CD14-positive monocyte (primary cell): ENCODE data around the gene SIPA1L3. TPM values are rescaled to one million over a fixed set of nuclear protein-coding genes. Genes with fewer than 3 reads are reported as not detected.
A peak's percentile ranks its signal among the peaks of the same experiment; 100 is the strongest.

Experiments used
- DNase-seq, 3 donors: peaks; one replicate each; pipeline ENCODE4 v3.0.0-alpha.2; 2011 to 2022
- H2AFZ ChIP-seq: 2 replicates; pipeline ENCODE4 v1.6.0; 2012; ENCODE audit warnings: mild to moderate bottlenecking, low read depth, low read length, inconsistent platforms; ENCODE audit not compliant: insufficient read depth, poor library complexity, severe bottlenecking
- H3K27ac ChIP-seq, 2 donors: 1 replicate in 1 of 2; 2 replicates in 1 of 2; pipeline ENCODE4 v1.5.1; 2012 to 2013; ENCODE audit warnings: low read length in 2 of 2, control low read depth in 1 of 2, inconsistent platforms in 1 of 2, low read depth in 1 of 2, mild to moderate bottlenecking in 1 of 2
- H3K27me3 ChIP-seq, 2 donors: one replicate each; pipeline versions ENCODE4 v1.6.0 to v1.6.1; 2011 to 2013; ENCODE audit warnings: low read length in 2 of 2; ENCODE audit not compliant: control insufficient read depth in 2 of 2, insufficient read depth in 2 of 2
- H3K36me3 ChIP-seq, 2 donors: replicated peaks in 1 of 2; 1 replicate in 1 of 2; 2 replicates in 1 of 2; pipeline versions ENCODE4 v1.5.1 to v1.6.1; 2012 to 2013; ENCODE audit warnings: low read length in 2 of 2, control low read depth in 1 of 2, inconsistent platforms in 1 of 2, mild to moderate bottlenecking in 1 of 2; ENCODE audit not compliant: insufficient read depth in 2 of 2, control insufficient read depth in 1 of 2
- H3K4me1 ChIP-seq, 2 donors: 1 replicate in 1 of 2; 2 replicates in 1 of 2; pipeline versions ENCODE4 v1.5.1 to v1.6.1; 2012 to 2013; ENCODE audit warnings: low read length in 2 of 2, control low read depth in 1 of 2, inconsistent platforms in 1 of 2, mild to moderate bottlenecking in 1 of 2, moderate library complexity in 1 of 2; ENCODE audit not compliant: insufficient read depth in 2 of 2, control insufficient read depth in 1 of 2
- H3K4me2 ChIP-seq: replicated peaks from 2 replicates; pipeline ENCODE3; 2012; ENCODE audit warnings: low read length, moderate library complexity, mild to moderate bottlenecking; ENCODE audit not compliant: poor library complexity, severe bottlenecking; ENCODE audit errors: extremely low read depth
- H3K4me3 ChIP-seq, 3 experiments: fragments of 200-600 bp in 1 of 3; sonication (generic) in 1 of 3; replicated peaks in 1 of 3; 1 replicate in 2 of 3; 2 replicates in 1 of 3; pipeline ENCODE4 v1.5.1; 2011 to 2013; ENCODE audit warnings: low read length in 3 of 3, mild to moderate bottlenecking in 3 of 3, control low read depth in 2 of 3, low read depth in 2 of 3, inconsistent platforms in 1 of 3, moderate library complexity in 1 of 3
- H3K79me2 ChIP-seq: 2 replicates; pipeline ENCODE4 v1.6.0; 2012; ENCODE audit warnings: mild to moderate bottlenecking, control low read depth, inconsistent platforms, low read length, moderate library complexity; ENCODE audit not compliant: insufficient read depth
- H3K9ac ChIP-seq: 2 replicates; pipeline ENCODE4 v1.6.0; 2017; ENCODE audit warnings: low read length, mild to moderate bottlenecking; ENCODE audit not compliant: insufficient read depth, poor library complexity, severe bottlenecking
- H3K9me3 ChIP-seq, 2 donors: replicated peaks in 1 of 2; 1 replicate in 1 of 2; 2 replicates in 1 of 2; pipeline versions ENCODE4 v1.5.1 to v1.6.1; 2012 to 2013; ENCODE audit warnings: low read length in 2 of 2, control low read depth in 1 of 2; ENCODE audit not compliant: control insufficient read depth in 1 of 2, insufficient read depth in 1 of 2
- H4K20me1 ChIP-seq: 2 replicates; pipeline ENCODE4 v1.6.0; 2012; ENCODE audit warnings: mild to moderate bottlenecking, low read length, control low read depth, moderate library complexity; ENCODE audit not compliant: insufficient read depth
- H3K27ac Mint-ChIP-seq, 7 donors: one replicate each; pipeline ENCODE4 v1.8.0; 2020; ENCODE audit warnings: mild to moderate bottlenecking in 7 of 7, mixed read lengths in 7 of 7, moderate library complexity in 6 of 7, inconsistent platforms in 2 of 7
- H3K27me3 Mint-ChIP-seq, 3 donors: one replicate each; pipeline ENCODE4 v1.8.0; 2021 to 2022; ENCODE audit warnings: low read depth in 3 of 3, mild to moderate bottlenecking in 3 of 3, mixed read lengths in 3 of 3, moderate library complexity in 3 of 3, inconsistent platforms in 1 of 3
- H3K36me3 Mint-ChIP-seq, 2 donors: one replicate each; pipeline ENCODE4 v1.8.0; 2020; ENCODE audit warnings: mixed read lengths in 2 of 2, inconsistent platforms in 1 of 2, mild to moderate bottlenecking in 1 of 2
- H3K4me1 Mint-ChIP-seq: one replicate; pipeline ENCODE4 v1.8.0; 2020; ENCODE audit warnings: mild to moderate bottlenecking, mixed read lengths
- H3K4me3 Mint-ChIP-seq, 2 donors: one replicate each; pipeline ENCODE4 v1.8.0; 2020; ENCODE audit warnings: mild to moderate bottlenecking in 2 of 2, mixed read lengths in 2 of 2, moderate library complexity in 1 of 2
- H3K9me3 Mint-ChIP-seq, 7 donors: one replicate each; pipeline ENCODE4 v1.8.0; 2020 to 2022; ENCODE audit warnings: mixed read lengths in 7 of 7, mild to moderate bottlenecking in 6 of 7, moderate library complexity in 6 of 7, inconsistent platforms in 2 of 7
- CTCF ChIP-seq: fragments of 200-600 bp; IDR thresholded peaks from one replicate; pipeline ENCODE4 v1.8.0; 2022; ENCODE audit warnings: antibody characterized with exemption, mild to moderate bottlenecking
- WGBS: methylation state at CpG from one replicate; pipeline ENCODE4 v1.1.5; 2013; ENCODE audit warnings: missing lambda C conversion rate; ENCODE audit not compliant: insufficient coverage; 5-methylcytosine and 5-hydroxymethylcytosine counted together
- intact Hi-C, 2 donors: fragments of 100-400 bp; cut with micrococcal nuclease; formaldehyde crosslinking; loops; one replicate each; pipeline versions ENCODE4 v1.15.0 to v1.15.1; 2023
- polyA plus RNA-seq, 3 donors: library from polyadenylated mRNA; depleted of rRNA in 1 of 3; unstranded in 2 of 3; stranded (reverse) in 1 of 3; fragments of 300-500 nt in 2 of 3; fragments of >200 nt in 1 of 3; fragmentation: Illumina TruSeq in 2 of 3; gene quantifications; 1 replicate in 2 of 3; 2 replicates in 1 of 3; pipeline ENCODE4 v1.2.3, GENCODE V29; 2012 to 2021

SIPA1L3 gene
- polyA plus RNA-seq, 3 donors: 0.55 to 4.5 (median 0.99) TPM

GRCh38 chr19:38218204-38218603, 311.2 kb downstream of the SIPA1L3 start:
- H3K27ac Mint-ChIP-seq: peak overlapping the region in 1 of 7 donors; percentile 11
- Histone ChIP-seq H3K4me2 (no peak overlapping the region), H3K9me3 (peaks cover 0 to 6% of the 10 kb centered on the region in 2 donors), H3K79me2 (no peaks in the 10 kb centered on the region), H3K4me1 (no peaks in the 10 kb centered on the region), H3K27ac (no peak overlapping the region), H4K20me1 (no peaks in the 10 kb centered on the region), H3K9ac (no peak overlapping the region), H3K36me3 (no peaks in the 10 kb centered on the region), H3K4me3 (no peak overlapping the region), H3K27me3 (peaks cover 7 to 42% of the 10 kb centered on the region in 2 donors), H2AFZ (no peak overlapping the region)
- intact Hi-C loops: no loop called here
- H3K9me3 Mint-ChIP-seq: peaks cover 0 to 6% (median 1%) of the 10 kb centered on the region in 7 donors
- WGBS: 100% methylated on average over 3 of the region's 3 CpGs
- peaks cover 45 to 57% (median 54%) of the 10 kb centered on the region in 3 donors for H3K27me3 Mint-ChIP-seq
- no peak overlapping the region for H3K4me3 Mint-ChIP-seq
- peaks cover 0 to 4% of the 10 kb centered on the region in 2 donors for H3K36me3 Mint-ChIP-seq
- no peak for TF ChIP-seq CTCF
- peaks cover 5% of the 10 kb centered on the region for H3K4me1 Mint-ChIP-seq
- no peak for DNase-seq

- Histone ChIP-seq H3K9me3 (peaks cover 0 to 12% of the 10 kb centered on the region in 2 donors), H3K4me1 (peaks cover 1 to 7% of the 10 kb centered on the region in 2 donors), H3K36me3 (no peaks in the 10 kb centered on the region), H2AFZ (no peak overlapping the region), H4K20me1 (no peaks in the 10 kb centered on the region), H3K4me2 (no peak overlapping the region), H3K4me3 (no peak overlapping the region), H3K27ac (no peak overlapping the region), H3K27me3 (peaks cover 16 to 41% of the 10 kb centered on the region in 2 donors), H3K9ac (no peak overlapping the region), H3K79me2 (no peaks in the 10 kb centered on the region)
- DNase-seq: no peak
- intact Hi-C loops: no loop called here
- Mint-ChIP-seq H3K4me1 (peaks cover 4% of the 10 kb centered on the region), H3K27me3 (peaks cover 43 to 57% (median 54%) of the 10 kb centered on the region in 3 donors), H3K27ac (no peak overlapping the region), H3K36me3 (peaks cover 0 to 7% of the 10 kb centered on the region in 2 donors), H3K4me3 (no peak overlapping the region), H3K9me3 (peaks cover 0 to 7% (median 3%) of the 10 kb centered on the region in 7 donors)
- WGBS: 80% methylated on average over 1 of the region's 10 CpGs
- no peak for TF ChIP-seq CTCF
Measured at GRCh38 chr19:38219221-38219620, 312.2 kb downstream of the SIPA1L3 start.
